KG1 (cell line): ENCODE data around the gene C2CD4A.
"Not testable (repeated sequence)": the region's sequence is repeated elsewhere in the genome, so short reads cannot be mapped to it uniquely, and the experiment has no call there.

Experiments used
- DNase-seq: peaks from one replicate; lab custom pipeline; 2025; lab: John Stamatoyannopoulos, UW

The C2CD4A gene

DNA sequence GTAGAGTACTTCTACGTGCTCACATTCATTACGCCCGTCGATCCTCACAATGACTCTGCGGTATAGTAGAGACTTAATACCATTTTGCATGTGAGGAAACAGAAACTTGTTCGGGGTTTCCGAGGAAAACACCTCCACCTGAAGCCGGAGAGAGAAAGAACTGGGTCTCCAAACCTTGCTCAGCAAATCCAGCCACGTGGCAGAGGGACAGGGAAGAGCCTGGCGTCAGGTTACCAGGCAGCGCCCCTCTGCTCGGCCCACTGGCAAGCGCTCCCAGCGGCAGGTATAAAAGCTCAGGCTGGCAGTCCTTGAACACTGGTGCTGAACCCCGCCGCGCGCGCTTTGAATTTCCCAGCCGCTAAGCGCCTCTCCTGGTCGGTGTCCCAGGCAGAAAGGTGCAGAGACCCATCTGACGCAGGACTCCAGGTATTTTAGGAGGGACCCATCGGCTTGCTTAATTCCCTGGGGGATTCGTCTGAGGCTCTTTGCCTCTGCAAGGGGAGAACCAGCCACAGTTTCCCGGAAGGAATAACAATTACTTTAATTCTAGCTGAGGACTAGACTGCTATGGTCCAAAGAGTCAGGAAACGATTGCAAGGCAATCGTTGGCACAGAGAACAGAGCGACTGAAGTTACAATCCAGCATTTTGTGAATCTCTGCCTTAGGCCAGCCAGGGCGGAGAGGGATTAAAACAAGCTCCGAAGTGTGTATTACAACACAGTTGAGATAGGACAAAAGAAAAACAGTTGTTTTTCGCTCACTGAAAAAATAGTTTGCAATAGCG is at the start of gene C2CD4A:
Gene C2CD4A, plus strand, starts transcription at position 315 of the 785 bp plus-strand sequence. CDS start 637 bp downstream, outside the sequence.
- DNase-seq = no peak

DNA sequence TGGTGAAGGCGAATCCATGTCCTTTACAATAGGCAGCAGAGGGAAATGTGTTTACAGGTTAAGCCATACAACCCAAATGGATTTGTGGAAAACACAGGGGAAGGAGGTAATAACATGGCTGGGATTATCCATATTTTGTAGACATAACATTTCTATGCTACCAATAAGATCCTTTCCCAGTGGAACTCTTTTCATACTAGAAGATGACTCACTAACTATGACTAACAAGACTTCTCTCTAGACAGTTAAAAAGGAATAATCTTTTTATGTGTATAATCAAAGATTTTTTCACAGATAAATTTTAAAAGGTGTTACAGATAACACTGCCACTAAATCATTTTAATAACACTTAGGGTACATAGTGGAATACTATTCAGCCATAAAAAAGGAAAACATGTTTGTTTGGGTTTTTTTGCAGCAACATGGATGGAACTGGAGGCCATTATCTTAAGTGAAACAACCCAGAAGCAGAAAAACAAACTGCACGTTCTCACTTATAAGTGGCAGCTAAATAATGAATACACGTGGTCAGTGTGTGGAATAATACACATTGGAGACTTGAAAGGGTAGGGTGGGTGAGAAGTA is 46.1 kb upstream of the C2CD4A start:
- DNase-seq = no peak

DNA sequence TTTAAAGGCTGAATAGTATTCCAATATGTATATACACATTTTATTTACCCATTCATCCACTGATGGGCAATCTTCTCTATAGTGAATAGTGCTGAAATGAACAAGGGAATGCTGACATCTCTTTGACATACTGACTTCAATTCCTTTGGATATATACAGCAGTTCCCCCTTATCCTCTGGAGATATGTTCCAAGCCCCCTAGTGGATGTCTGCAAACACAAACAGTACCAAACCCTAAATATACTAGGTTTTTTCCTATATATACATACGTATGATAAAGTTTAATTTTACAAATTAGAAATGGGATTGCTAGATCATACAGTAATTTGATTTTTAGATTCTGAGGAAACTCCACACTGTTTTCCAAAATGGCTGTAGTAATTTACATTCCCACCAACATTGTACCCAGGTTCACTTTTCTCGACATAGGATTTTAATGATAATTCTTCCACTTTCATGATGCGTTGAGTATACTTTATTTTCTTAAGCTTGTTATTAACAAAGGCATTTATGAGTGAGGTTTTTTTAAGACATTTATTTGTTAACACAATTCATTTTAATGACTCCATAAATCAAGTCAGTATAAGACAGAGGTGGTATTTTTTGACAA is 44.7 kb upstream of the C2CD4A start:
- no peak for DNase-seq

GRCh38 chr15:62026487-62027262 is 40.1 kb upstream of the C2CD4A start:
- no peak for DNase-seq

- no peak for DNase-seq
Observed at GRCh38 chr15:62027263-62027565, 39.6 kb upstream of the C2CD4A start.

GRCh38 chr15:62027916-62028315 is 38.9 kb upstream of the C2CD4A start:
- DNase-seq = no peak

DNA sequence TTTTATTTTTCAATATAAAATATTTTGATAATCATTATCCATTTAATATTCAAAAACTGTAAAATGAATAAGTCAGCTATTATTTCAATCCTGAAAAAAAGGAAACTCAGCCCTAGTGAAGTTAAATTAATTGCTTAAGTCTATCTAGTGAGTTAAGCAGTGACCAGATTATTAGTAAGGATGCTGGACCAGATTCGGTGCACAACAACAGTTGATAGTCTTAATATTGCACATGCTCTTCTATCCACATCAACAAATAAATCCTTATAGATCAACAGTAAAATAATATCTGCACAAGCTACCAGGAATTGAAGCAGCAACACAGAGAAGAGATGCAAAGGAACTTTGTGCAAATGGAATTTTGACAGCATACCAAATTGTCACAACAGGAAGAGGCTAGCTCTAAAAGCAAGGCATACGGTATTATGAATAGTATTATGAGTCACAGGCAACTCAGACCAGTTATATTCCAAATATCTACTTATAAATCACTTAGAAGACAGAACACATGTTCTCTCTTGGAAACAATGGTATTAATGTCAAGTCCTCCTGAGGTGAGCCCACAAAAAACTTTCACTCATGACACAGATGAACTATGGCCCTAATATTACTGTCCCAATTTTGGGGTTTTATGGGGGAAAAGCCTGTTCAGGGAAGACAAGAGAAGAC is 31.4 kb upstream of the C2CD4A start:
- DNase-seq = no peak

DNA sequence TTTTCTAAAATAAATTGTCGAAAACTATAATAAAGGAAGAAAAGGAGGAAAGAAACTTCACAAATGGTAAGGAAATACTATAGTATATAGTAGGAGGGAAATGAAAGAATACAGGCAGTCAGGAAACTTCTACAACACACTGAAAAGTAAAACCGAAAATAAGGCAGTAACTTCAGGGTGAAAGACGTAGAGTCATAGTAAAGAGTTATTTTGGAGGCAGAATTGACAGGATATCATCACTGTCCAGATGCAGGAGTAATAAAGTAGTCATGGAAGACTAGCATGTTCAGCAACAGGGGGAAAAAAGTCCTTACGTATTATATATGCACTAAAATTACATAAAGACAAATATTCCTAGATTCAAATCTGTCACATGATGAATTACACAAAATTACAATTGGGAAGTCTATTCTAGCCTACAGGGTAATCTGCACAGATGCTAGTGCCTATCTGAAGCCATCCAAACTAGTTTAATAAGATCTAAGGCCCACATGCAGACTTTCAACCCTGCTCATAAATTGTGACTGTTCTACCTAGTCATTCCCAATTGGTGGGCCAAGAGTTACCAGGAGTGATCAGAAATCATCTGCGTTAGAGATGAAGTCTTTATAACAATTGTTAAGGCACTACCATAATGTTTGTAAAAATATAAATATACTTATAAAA is 20.6 kb upstream of the C2CD4A start:
- DNase-seq = no peak

DNA sequence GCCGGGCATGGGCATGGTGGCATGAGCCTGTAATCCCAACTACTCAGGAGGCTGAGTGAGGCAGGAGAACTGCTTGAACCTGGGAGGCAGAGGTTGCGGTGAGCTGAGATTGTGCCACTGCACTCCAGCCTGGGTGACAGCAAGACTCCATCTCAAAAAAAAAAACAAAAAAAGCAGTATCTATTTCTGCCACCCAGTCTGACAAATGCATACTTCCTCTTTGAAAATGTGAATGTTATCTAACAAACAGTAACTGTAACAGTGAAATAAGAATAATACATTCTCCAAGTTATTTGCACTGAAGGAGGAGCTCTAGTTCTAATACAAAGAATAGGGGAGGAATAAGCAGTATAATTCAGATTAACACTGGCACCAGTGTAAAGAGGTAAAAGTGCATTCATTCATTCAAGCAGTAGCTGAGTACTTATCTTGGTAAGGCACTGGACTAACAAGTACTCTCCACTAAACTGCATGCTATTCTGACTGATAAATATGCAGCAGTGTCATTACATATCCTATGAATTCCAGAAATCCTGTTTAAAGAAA is 19.4 kb upstream of the C2CD4A start:
- no peak for DNase-seq

DNA sequence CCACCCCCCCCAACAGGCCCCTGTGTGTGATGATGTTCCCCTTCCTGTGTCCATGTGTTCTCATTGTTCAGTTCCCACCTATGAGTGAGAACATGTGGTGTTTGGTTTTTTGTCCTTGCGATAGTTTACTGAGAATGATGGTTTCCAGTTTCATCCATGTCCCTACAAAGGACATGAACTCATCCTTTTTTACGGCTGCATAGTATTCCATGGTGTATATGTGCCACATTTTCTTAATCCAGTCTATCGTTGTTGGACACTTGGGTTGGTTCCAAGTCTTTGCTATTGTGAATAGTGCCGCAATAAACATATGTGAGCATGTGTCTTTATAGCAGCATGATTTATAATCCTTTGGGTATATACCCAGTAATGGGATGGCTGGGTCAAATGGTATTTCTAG is 18.5 kb upstream of the C2CD4A start:
- not testable (repeated sequence) for DNase-seq

GRCh38 chr15:62050115-62050514 is 16.7 kb upstream of the C2CD4A start:
- DNase-seq = no peak

GRCh38 chr15:62051166-62051565 is 15.6 kb upstream of the C2CD4A start:
- DNase-seq = no peak

GRCh38 chr15:62052713-62053112 is 14.1 kb upstream of the C2CD4A start:
- no peak for DNase-seq

GRCh38 chr15:62053439-62054085 is 13.2 kb upstream of the C2CD4A start:
- DNase-seq = no peak

DNA sequence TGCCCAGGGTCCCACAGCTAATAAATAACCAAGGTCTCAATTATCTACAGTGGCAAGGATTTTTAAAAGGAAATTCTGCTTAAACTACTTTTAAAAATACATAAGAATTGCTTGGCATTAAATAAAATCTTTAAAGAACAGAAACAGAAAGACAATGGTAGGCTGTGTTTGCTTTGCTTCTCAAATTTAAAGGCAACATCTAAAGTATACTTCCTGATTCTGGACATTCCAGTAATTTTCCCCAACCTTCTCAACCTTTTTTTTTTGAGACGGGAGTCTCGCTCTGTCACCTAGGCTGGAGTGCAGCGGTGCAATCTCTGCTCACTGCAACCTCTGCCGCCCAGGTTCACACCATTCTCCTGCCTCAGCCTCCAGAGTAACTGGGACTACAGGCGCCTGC is 11.8 kb upstream of the C2CD4A start:
- DNase-seq = no peak

DNA sequence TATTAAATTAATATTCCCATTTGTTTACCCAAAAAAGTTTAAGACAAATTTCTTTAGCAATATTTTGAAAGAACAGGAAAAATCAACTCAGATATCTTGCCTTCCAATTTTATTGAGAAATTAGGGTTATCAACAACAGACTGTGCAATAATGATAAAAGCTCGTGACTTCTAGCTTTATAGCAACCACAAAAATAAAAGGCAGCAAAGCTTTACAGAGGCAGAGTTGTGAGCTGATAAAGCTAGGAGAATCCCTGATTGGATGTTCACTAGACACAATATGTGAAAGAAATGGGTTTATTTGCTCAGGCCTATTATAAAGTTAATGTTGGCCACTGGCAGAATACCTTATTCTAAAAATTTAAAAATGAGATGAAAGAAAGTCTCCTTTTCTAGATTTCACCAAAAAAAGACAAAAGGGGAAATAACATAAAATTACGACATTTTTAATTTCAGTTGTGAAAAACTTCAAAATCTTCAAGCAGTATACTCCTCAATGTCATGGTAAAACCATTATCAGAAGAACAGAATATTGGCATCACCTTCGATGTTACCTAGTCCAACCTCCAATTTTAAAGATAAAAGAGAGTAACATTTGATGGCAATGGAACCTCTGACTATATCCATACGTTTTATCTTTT is 9.3 kb upstream of the C2CD4A start:
- no peak for DNase-seq

DNA sequence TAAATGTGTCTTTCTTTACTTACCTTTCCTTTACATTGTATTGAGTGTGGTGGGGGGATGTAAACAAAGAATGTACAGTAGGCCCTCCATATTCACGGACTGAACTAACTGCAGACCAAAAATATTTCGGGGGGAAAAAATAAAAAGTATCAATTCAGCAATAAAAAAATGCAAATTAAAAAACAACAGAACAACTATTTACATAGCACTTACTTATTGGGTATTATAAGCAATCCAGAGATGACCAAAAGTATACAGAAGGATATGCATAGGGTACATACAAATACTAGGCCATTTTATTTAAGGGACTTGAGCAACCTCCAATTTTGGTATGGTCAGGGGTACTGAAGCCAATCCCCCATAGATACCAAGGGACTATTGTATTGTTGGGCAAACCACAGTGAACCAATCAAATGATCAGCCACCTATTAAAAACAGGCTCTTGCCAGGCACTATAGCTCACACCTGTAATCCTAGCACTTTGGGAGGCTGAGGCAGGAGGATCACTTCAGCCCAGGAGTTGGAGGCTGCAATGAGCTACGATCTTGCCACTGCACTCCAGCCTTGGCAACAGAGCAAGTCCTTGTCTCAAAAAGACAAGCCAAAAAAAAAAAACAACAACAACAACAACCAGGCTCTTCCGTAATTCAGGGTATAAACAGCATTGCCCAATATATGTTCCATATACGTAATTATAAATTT is 8.3 kb upstream of the C2CD4A start:
- DNase-seq = no peak

GRCh38 chr15:62059108-62059815 is 7.5 kb upstream of the C2CD4A start:
- no peak for DNase-seq

GRCh38 chr15:62059816-62060112 is 7.0 kb upstream of the C2CD4A start:
- peak; percentile 65 for DNase-seq
